Progenitor cell of endocrine pancreas (in vitro differentiated cells): ENCODE results near the gene C20orf202. TPM values are rescaled to one million over a fixed set of nuclear protein-coding genes. Genes with fewer than 3 reads are reported as not detected.
A peak's percentile ranks its signal among the peaks of the same experiment; 100 is the strongest.

ENCODE experiments used
- DNase-seq: peaks from one replicate; pipeline ENCODE4 v3.0.0; 2021; ENCODE audit warnings: low spot score; ENCODE audit not compliant: unreplicated experiment
- H3K27ac Mint-ChIP-seq: 2 replicates; pipeline ENCODE4 v1.8.0; 2021; ENCODE audit warnings: mild to moderate bottlenecking, moderate library complexity, mixed read lengths
- H3K27me3 Mint-ChIP-seq: 2 replicates; pipeline ENCODE4 v1.8.0; 2021; ENCODE audit warnings: mixed read lengths
- H3K36me3 Mint-ChIP-seq: 2 replicates; pipeline ENCODE4 v1.8.0; 2022; ENCODE audit warnings: mixed read lengths; ENCODE audit not compliant: insufficient read depth
- H3K4me1 Mint-ChIP-seq: 2 replicates; pipeline ENCODE4 v1.8.0; 2021; ENCODE audit warnings: low read depth, mixed read lengths
- H3K4me3 Mint-ChIP-seq: 2 replicates; pipeline ENCODE4 v1.8.0; 2021; ENCODE audit warnings: low read depth, mild to moderate bottlenecking, moderate library complexity, mixed read lengths
- H3K9me3 Mint-ChIP-seq: 2 replicates; pipeline ENCODE4 v1.8.0; 2021; ENCODE audit warnings: low read depth, mixed read lengths
- total RNA-seq: library from RNA; stranded (reverse); gene quantifications from 2 replicates; pipeline ENCODE4 v1.2.1, GENCODE V29; 2021
- TF ChIP-seq, protein P1 (sequence below): fragments of 200-600 bp; sonication (generic); IDR thresholded peaks from one replicate; pipeline ENCODE4 v1.5.0; 2021; ENCODE audit warnings: antibody characterized with exemption, mild to moderate bottlenecking; ENCODE audit not compliant: unreplicated experiment

C20orf202 gene
- total RNA-seq, 1 donor from 2014 or later: 0.26 TPM

DNA sequence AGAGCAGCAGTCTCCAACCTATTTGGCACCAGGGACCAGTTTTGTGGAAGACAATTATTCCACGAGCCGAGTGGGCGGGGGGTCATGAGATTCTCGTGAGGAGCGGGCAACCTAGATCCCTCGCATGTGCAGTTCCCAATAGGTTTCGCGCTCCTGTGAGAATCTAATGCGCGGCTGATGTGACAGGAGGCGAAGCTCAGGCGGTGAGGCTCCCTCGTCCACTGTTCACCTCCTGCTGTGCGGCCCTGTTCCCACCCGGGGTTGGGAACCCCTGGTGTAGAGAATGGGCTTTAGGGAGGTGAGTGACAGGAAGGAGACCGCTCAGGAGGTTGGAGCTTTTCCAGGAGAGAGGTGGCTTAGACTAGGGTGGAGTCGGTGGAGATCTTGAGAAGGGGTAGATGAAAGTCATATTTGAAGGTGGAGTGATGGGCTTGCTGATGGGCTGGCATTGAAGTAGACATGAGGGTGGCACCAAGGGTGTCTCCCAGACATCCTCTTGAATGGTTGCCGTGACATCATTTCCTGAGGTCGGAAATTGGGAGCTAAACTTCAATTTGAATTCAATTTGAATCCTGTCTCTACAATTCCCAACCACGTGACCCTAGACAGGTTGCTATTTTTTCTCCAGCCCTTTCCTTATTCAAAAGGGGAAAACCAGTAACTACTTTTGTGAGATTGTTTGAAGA, 21.1 kb downstream of the C20orf202 start:
- TF ChIP-seq, protein P1, sequence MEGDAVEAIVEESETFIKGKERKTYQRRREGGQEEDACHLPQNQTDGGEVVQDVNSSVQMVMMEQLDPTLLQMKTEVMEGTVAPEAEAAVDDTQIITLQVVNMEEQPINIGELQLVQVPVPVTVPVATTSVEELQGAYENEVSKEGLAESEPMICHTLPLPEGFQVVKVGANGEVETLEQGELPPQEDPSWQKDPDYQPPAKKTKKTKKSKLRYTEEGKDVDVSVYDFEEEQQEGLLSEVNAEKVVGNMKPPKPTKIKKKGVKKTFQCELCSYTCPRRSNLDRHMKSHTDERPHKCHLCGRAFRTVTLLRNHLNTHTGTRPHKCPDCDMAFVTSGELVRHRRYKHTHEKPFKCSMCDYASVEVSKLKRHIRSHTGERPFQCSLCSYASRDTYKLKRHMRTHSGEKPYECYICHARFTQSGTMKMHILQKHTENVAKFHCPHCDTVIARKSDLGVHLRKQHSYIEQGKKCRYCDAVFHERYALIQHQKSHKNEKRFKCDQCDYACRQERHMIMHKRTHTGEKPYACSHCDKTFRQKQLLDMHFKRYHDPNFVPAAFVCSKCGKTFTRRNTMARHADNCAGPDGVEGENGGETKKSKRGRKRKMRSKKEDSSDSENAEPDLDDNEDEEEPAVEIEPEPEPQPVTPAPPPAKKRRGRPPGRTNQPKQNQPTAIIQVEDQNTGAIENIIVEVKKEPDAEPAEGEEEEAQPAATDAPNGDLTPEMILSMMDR: no peak
- Mint-ChIP-seq H3K36me3 (no peaks in the 10 kb centered on the region), H3K27me3 (peaks cover 45% of the 10 kb centered on the region), H3K27ac (no peak overlapping the region), H3K4me1 (no peaks in the 10 kb centered on the region), H3K4me3 (no peak overlapping the region), H3K9me3 (no peaks in the 10 kb centered on the region)
- DNase-seq: no peak

DNA sequence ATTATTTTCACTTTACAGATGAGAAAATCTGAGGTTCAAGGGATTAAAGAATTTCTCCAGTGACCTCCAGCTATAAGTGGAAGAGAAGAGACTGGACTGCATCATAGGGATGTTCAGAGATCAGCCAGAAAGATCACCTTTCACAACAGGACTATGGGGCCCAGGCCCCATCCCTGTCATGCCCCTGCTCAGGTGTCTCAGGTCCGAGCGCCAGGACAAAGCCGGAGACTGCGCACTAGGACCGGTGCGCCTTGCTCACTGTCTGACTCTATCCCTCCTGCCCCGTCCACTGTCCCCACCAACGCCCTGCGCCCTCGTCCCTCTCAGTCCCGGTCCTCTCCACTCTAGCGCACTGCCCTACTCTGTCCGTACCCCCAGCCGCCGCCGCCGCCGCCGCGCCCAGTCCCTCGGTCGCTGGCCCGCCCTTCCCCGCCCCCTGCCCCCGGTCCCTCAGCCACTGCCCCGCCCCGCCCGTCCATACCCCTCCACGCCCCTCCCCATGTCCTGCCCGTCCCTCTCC, 22.1 kb downstream of the C20orf202 start:
- Mint-ChIP-seq H3K9me3 (no peaks in the 10 kb centered on the region), H3K27ac (peak overlapping the region; percentile 78), H3K4me1 (no peaks in the 10 kb centered on the region), H3K27me3 (peaks cover 43% of the 10 kb centered on the region), H3K4me3 (peak overlapping the region; percentile 81), H3K36me3 (no peaks in the 10 kb centered on the region)
- TF ChIP-seq, protein P1: no peak
- DNase-seq: no peak

DNA sequence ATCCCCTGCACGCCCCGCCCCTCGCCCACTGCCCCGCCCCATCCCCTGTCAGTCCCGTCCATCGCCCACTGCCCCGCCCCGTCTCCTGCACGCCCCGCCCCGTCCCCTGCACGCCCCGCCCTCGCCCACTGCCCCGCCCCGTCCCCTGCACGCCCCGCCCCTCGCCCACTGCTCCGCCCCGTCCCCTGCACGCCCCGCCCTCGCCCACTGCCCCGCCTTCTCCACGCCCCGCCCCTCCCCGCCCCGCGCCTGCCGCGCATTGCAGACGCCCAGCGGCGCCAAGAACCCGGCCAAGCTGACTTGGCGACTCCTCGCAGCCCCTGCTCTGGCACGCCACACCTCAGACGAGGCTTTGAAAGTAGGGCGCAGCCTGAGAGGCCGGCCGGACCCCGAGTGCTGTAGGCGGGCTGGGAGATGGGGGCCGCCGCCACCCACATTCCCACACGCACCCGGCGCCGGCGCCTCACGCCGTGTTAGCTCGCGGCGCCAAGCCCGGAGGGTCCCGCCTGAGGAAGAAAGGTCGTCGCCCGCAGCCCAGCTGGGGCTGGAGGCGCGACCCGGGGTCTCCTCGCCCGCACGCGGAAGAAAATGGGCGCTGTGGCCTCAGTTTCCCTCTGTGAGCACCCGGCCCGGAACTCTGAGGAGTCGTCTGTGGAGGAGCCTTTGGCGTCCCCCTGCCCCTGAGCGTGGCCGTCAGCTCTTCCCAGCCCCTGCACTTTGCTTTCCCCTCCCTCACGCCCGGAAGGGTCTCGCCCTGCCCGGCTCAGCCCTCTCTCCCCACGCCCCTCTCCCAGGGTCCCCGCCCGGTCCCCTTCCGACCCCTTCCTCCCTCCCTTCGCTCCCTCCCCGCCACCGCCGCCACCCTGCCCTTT, 22.8 kb downstream of the C20orf202 start, which contains the start of gene RAD21L1:
TSS of gene RAD21L1 (plus strand) at position 262 of the 872 bp plus-strand sequence. CDS start 2,410 bp downstream, outside the sequence.
- no peaks in the 10 kb centered on the region for H3K36me3 Mint-ChIP-seq
- no peaks in the 10 kb centered on the region for H3K4me1 Mint-ChIP-seq
- TF ChIP-seq, protein P1: no peak
- peak within 1 kb of the TSS; percentile 78 for H3K27ac Mint-ChIP-seq
- H3K9me3 Mint-ChIP-seq: no peaks in the 10 kb centered on the region
- peak within 1 kb of the TSS; percentile 81 for H3K4me3 Mint-ChIP-seq
- peaks cover 42% of the 10 kb centered on the region for H3K27me3 Mint-ChIP-seq
- DNase-seq: peak; percentile 77

DNA sequence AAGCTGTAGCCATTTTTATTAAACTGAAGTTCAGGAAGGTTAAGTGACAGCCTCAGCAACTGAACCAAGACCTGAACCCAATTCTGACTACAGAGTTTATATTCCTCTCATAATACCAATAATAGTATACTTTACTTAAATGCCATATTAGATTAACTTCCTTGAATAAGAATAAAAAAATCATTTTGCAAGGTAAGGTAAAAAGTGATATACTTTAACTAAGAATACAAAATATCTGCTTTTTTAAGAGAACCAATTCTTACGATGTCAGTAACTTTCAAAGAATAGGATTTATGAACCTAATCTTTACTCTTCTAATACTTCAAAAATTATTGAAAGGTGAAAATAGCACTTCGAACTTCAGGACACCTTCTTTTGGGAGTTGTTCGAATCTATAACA, 26.3 kb downstream of the C20orf202 start:
- DNase-seq: no peak
- Mint-ChIP-seq H3K4me3 (no peak overlapping the region), H3K27me3 (peaks cover 36% of the 10 kb centered on the region), H3K36me3 (no peaks in the 10 kb centered on the region), H3K9me3 (no peaks in the 10 kb centered on the region), H3K4me1 (no peaks in the 10 kb centered on the region), H3K27ac (no peak overlapping the region)
- TF ChIP-seq, protein P1: no peak
